Activated T-helper 1 cell treated with anti-CD3 and anti-CD28 coated beads, Interleukin-12 subunit alpha, Interleukin-12 subunit beta, Interleukin-2, Interleukin-4 antibody, amounts not matched to agents 30 ng/mL and 10 ng/mL and 1 ng/mL, durations not matched to agents 14 hours and 24 hours and 36 hours (primary cell): ENCODE measurements around the gene EDN2. TPM values are rescaled to one million over a fixed set of nuclear protein-coding genes. Genes with fewer than 3 reads are reported as not detected.
A peak's percentile ranks its signal among the peaks of the same experiment; 100 is the strongest.

ENCODE experiments used
- DNase-seq: peaks from one replicate; pipeline ENCODE4 v3.0.0; 2021; ENCODE audit warnings: low spot score
- H3K27ac Mint-ChIP-seq: one replicate; pipeline ENCODE4 v1.8.0; 2021; ENCODE audit warnings: mild to moderate bottlenecking, mixed read lengths
- H3K27me3 Mint-ChIP-seq: one replicate; pipeline ENCODE4 v1.8.0; 2022; ENCODE audit warnings: mild to moderate bottlenecking, moderate library complexity, mixed read lengths; ENCODE audit not compliant: insufficient read depth
- H3K36me3 Mint-ChIP-seq: one replicate; pipeline ENCODE4 v1.8.0; 2021; ENCODE audit warnings: low read depth, mixed read lengths
- H3K4me1 Mint-ChIP-seq: one replicate; pipeline ENCODE4 v1.8.0; 2021; ENCODE audit warnings: low read depth, mixed read lengths
- H3K4me3 Mint-ChIP-seq: one replicate; pipeline ENCODE4 v1.8.0; 2021; ENCODE audit warnings: mild to moderate bottlenecking, moderate library complexity, mixed read lengths
- H3K9me3 Mint-ChIP-seq: one replicate; pipeline ENCODE4 v1.8.0; 2021; ENCODE audit warnings: mixed read lengths
- intact Hi-C: fragments of 100-400 bp; cut with micrococcal nuclease; formaldehyde crosslinking; loops from one replicate; pipeline ENCODE4 v1.15.1; 2024
- total RNA-seq: library from RNA; stranded (reverse); gene quantifications from 2 replicates; pipeline ENCODE4 v1.2.3, GENCODE V29; 2022

The EDN2 gene
- total RNA-seq, 1 donor from 2014 or later, result not detected

DNA sequence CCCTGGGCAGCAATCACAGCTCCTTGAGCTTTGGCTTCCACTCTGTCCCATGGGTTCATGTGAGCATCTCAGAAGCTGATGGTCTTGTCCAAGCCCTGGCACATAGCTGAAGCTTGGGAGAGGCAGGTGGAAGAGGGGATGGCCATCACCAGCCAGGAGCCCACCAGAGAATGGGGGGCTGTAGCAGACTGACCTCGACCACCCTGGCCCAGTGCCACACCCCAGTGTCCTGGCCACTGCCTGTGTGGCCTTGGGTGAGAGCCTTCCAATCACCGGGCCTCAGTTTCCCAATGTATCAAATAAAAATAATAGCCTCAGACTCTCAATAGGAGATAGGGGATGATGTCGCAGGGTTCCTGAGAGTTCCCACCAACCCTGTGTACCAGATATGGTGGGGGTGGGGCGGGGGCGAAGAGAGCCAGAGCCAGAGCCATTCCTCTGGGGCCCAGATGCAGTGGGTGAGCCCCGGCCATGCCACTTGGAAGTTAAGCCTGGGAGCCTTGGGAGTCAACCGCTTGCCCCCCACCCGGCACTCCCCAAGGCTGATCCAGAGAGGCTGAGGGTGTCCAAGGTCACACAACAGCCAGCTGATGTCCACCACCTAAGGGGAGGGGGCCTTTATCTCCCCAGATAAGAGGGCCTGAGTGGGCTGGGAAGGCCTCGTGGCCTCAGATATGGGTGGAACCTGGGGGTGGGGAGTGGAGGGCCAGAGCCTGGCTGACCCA lies 9.3 kb upstream of the EDN2 start:
- DNase-seq, result no peak
- intact Hi-C loops, result loop anchor here (10.0 kb wide), 1 partner anchor 541 kb away; no protein-coding TSS in a partner anchor
- Mint-ChIP-seq H3K36me3 (no peaks in the 10 kb centered on the region), H3K4me3 (no peak overlapping the region), H3K27me3 (peaks cover 11% of the 10 kb centered on the region), H3K27ac (no peak overlapping the region), H3K9me3 (no peaks in the 10 kb centered on the region), H3K4me1 (peaks cover 12% of the 10 kb centered on the region)

DNA sequence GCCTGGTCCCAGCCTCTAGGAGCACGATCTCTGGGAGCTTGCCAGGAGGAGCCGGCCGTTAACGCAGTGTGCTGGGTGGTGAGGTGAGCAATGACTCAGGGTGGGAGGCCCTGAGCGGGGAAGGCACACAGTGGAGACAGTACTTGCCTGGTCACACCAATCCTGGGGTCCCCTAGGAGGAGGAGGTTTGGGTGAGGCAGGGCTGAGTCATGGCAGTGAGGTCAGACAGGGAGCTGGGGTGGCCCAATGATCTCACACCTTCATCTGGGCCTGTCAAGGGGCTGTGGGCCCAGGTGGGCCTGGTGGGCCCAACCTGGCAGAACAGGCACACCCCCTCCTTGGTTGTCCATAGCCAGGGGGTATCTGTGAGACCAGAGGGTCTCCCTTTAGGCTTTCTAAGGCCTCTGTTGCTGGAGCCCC lies 8.6 kb upstream of the EDN2 start:
- intact Hi-C loops, result loop anchor here (10.0 kb wide), 1 partner anchor 542 kb away; no protein-coding TSS in a partner anchor
- H3K27me3 Mint-ChIP-seq, result peaks cover 11% of the 10 kb centered on the region
- H3K4me3 Mint-ChIP-seq, result no peak overlapping the region
- H3K27ac Mint-ChIP-seq, result no peak overlapping the region
- H3K36me3 Mint-ChIP-seq, result no peaks in the 10 kb centered on the region
- DNase-seq, result no peak
- H3K9me3 Mint-ChIP-seq, result no peaks in the 10 kb centered on the region
- peaks cover 7% of the 10 kb centered on the region for H3K4me1 Mint-ChIP-seq

DNA sequence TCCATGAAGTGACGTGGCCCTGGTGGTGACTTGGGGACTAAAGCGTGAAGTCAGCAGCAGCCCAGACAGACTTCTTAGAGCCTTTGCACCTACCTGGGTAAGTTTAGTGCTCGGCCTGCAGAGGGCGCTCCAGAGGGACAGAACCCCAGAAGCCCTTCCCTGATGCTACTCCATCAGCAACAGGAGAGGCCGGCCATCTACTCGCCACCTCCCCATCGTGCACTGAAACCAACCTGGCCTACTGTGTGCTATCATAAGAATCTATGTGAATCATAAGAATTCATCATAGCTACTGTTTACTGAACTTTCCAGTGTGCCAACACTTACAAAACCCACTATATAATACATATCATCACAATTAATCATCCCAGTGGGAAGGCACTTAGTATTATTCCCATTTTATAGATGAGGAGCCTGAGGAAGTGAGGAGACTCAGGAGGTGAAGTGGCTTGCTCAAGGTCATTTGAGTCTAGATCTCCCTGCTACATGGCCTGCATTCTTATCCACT lies 7.9 kb upstream of the EDN2 start:
- Mint-ChIP-seq H3K4me1 (peaks cover 9% of the 10 kb centered on the region), H3K4me3 (no peak overlapping the region), H3K27ac (no peak overlapping the region), H3K9me3 (no peaks in the 10 kb centered on the region), H3K27me3 (peaks cover 11% of the 10 kb centered on the region), H3K36me3 (no peaks in the 10 kb centered on the region)
- intact Hi-C loops, result loop anchor here (10.0 kb wide), 1 partner anchor 542 kb away; no protein-coding TSS in a partner anchor
- peak; percentile 17 for DNase-seq

DNA sequence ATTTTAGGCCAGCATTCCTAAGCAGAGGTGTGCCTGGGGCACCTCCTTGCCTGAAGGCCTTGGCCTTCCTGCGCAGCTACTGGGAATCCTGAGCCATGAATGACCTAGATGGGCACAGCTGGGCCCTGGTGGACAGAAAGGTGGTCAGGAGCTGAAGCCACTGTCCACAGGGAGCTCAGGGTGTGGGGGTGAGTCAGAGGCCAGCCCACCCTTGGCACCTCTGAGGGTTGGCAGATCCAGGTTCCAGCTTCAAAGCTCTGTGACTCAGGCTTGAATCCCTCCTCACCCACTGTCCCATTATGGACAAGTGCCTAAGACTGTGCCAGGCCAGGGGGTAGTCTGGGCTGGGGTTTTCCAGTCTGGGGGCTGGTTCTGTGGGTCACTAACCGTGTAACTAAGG lies 6.4 kb upstream of the EDN2 start:
- no peak for DNase-seq
- no peak overlapping the region for H3K27ac Mint-ChIP-seq
- peaks cover 23% of the 10 kb centered on the region for H3K4me1 Mint-ChIP-seq
- no peaks in the 10 kb centered on the region for H3K9me3 Mint-ChIP-seq
- no peaks in the 10 kb centered on the region for H3K36me3 Mint-ChIP-seq
- H3K4me3 Mint-ChIP-seq, result no peak overlapping the region
- peaks cover 14% of the 10 kb centered on the region for H3K27me3 Mint-ChIP-seq
- intact Hi-C loops, result loop anchor here (10.0 kb wide), 1 partner anchor 544 kb away; no protein-coding TSS in a partner anchor

DNA sequence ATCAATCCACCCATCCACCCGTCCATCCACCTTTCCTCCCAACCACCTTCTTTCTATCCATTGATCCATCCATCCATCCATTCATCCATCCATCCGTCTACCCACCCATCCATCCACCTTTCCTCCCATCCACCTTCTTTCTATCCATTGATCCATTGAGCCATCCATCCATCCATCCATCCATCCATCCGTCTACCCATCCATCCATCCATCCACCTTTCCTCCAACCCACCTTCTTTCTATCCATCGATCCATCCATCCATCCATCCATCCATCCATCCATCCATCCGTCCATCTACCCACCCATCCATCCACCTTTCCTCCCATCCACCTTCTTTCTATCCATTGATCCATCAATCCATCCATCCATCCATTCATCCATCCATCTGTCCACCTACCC lies 5.1 kb upstream of the EDN2 start:
- intact Hi-C loops, result no loop called here
- Mint-ChIP-seq H3K4me3 (no peak overlapping the region), H3K4me1 (peaks cover 19% of the 10 kb centered on the region), H3K27ac (no peak overlapping the region), H3K27me3 (peaks cover 7% of the 10 kb centered on the region), H3K9me3 (no peaks in the 10 kb centered on the region), H3K36me3 (no peaks in the 10 kb centered on the region)
- DNase-seq, result no peak

DNA sequence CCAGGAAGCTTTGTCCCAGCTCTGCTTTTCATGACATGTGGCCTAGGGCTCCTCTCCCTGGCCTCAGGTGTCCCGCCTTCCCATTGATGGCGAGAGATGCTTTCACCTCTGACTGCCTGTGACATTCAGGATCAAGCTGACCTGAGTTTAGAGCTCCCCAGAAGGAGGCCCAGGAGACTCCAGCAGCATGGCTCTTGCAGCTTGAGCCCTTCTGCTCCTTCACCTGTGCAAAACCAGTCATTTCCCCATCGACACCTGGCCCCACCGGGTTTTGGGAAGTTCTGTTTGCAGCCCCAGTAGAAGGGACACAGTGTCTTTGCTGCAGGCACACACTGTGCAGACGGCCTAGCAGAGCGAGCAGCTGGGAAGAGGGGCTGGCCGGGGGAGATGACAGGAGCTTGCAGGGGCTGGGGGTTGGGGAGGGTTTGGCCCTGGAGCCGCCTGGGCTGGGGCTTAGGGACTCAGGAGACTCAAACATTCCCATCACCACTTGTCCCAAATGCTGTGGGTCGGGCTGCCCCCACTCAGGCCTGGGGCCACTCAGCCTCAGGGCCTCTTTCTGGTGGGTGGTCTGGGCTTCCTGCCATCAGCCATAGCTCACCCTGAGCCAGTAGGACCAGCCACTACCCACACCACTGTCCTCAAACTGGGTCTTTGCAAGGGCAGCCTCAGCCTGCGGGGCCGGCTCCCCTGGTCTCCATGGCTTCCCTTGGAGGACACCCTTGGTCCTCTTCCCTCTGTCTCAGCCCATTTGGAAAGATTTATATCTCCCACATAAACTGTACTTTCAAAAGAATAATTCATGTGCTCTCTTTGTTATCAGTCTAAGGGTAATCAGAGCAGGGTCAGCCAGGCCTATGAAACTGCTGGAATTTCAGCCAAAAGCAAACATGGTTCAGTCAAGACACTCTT lies 3.8 kb upstream of the EDN2 start:
- H3K27me3 Mint-ChIP-seq, result peaks cover 7% of the 10 kb centered on the region

DNA sequence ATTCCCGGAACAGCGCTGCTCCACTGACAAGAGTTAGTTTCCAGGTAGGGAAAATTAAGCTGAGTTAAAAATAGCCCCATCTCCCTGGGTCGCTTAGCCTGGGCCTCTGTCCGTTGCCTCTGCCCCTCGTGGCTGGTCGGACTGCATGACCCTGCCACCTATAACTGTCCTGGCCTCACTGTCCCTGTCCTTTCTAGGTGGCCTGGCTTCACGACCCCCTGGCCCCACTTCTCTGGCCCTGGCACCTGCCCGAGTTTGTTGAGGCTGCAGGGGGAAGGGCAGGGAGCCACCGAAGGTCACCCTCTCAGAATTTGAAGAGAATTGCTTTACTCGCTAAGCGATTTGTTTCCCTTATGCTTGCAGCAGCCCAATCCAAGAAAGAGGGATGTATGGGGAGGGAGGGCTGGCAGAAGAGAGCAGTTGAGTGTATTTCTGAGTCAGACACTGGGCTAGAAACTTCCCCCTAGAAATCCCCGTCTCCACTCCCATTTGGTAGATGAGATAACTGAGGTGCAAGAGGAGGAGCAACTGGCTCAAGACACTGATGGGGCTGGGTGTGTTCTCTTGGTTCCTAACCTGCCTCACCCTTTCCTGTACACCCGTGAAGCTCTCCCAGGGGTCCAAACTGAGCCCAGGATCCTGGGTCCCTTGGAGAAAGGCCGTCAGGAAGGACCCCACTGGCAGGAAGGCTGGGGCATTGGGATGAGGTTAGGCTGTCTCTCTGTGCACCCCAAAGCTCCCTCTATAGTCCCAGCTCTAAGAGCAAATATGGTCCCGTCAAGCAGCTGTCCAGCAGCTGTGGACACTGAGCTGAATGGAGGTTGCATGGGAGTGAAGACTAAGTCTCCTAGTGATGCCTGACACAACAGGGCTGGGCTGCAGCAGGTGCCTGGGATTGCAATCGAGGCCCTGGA lies 2.9 kb upstream of the EDN2 start:
- H3K27ac Mint-ChIP-seq, result no peak overlapping the region
- no peaks in the 10 kb centered on the region for H3K9me3 Mint-ChIP-seq
- intact Hi-C loops, result no loop called here
- no peaks in the 10 kb centered on the region for H3K36me3 Mint-ChIP-seq
- H3K27me3 Mint-ChIP-seq, result peaks cover 7% of the 10 kb centered on the region
- no peak overlapping the region for H3K4me3 Mint-ChIP-seq
- DNase-seq, result peak; percentile 11
- H3K4me1 Mint-ChIP-seq, result peaks cover 19% of the 10 kb centered on the region

More for the DNA sequence above, 3.8 kb upstream of the EDN2 start:
- no peak overlapping the region for H3K4me3 Mint-ChIP-seq
- no peaks in the 10 kb centered on the region for H3K36me3 Mint-ChIP-seq
- intact Hi-C loops, result no loop called here
- DNase-seq, result no peak
- H3K27ac Mint-ChIP-seq, result no peak overlapping the region
- H3K4me1 Mint-ChIP-seq, result peaks cover 19% of the 10 kb centered on the region
- no peaks in the 10 kb centered on the region for H3K9me3 Mint-ChIP-seq

DNA sequence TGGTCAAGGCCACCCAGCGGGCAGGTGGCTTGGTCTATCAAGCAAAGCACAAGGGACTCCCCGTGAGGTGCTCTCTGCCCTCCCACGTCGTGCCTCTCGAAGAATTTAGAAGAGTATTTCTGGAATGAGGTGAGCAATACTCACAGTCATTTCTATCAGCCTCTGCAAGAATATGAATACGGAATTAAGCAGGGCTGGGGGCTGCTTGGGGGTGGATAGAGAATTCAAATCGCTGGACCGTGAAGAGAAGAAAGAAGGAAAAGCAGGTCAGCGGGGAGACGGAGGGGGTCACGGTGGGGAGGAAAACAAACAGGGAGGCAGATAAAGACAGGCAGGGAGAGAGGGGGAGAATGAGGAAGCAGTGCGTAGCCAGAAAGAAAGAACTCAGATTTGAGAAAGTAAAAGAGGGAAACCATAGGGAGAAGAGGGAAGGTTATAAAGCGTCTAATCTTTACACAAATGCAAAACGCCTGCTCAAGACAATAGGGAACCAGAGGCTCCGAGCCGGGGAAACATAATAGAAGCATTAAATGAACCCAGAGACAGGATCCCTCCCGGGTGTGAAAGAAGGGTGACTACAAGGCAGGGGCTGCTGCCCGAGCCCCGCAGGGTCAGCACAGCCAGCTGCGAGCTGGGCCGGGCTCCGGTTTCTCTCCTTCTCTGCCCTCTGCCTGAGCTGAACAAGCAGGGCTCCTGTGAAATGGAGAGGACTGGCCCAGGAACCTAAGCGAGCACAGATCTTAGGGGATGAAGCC lies 2.1 kb upstream of the EDN2 start:
- no peak for DNase-seq
- Mint-ChIP-seq H3K4me1 (peaks cover 19% of the 10 kb centered on the region), H3K36me3 (no peaks in the 10 kb centered on the region), H3K9me3 (no peaks in the 10 kb centered on the region), H3K27ac (peak overlapping the region; percentile 16), H3K27me3 (peaks cover 7% of the 10 kb centered on the region), H3K4me3 (peak overlapping the region; percentile 37)
- intact Hi-C loops, result no loop called here

DNA sequence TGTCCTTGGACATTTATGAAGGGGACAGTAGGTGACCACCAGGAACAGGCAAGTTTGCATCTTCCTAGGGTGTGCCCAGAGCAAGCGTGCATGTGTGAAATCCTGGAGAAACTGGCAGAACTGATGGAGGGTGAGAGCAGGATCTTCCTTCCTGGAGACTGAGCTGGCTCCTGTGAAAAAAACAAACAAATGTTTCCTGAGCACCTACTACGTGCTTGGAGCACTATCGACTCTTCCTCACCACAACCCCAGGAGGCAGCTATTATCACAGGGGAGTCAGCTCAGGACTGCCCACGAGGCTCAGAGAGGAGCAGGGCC lies 1.5 kb upstream of the EDN2 start:
- no peak for DNase-seq
- Mint-ChIP-seq H3K4me1 (peaks cover 19% of the 10 kb centered on the region), H3K4me3 (no peak overlapping the region), H3K36me3 (no peaks in the 10 kb centered on the region), H3K27ac (peak overlapping the region; percentile 16), H3K27me3 (peaks cover 7% of the 10 kb centered on the region), H3K9me3 (no peaks in the 10 kb centered on the region)
- intact Hi-C loops, result no loop called here

DNA sequence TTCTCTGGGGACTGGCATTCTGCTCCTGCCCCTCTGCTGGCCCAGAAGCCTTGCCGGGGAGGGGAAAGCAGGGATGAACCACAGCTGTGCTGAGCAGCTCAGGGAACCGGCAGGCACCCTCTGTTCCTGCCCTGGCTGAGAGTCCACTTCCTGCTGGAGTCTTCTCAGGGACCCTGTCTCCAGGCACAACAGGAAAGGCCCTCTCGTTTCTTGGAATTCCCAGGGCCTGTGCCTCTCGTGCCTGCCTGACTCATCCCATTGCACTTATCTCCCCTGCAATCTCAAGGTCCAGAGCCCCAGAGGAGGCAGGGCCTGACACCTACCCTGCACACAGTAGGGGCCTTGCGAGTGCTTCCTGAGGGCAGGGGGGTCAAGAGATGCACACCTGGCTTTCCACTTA lies 1.1 kb upstream of the EDN2 start:
- Mint-ChIP-seq H3K9me3 (no peaks in the 10 kb centered on the region), H3K4me3 (no peak overlapping the region), H3K27ac (no peak overlapping the region), H3K36me3 (no peaks in the 10 kb centered on the region), H3K27me3 (peaks cover 7% of the 10 kb centered on the region), H3K4me1 (peaks cover 19% of the 10 kb centered on the region)
- no peak for DNase-seq
- intact Hi-C loops, result no loop called here

DNA sequence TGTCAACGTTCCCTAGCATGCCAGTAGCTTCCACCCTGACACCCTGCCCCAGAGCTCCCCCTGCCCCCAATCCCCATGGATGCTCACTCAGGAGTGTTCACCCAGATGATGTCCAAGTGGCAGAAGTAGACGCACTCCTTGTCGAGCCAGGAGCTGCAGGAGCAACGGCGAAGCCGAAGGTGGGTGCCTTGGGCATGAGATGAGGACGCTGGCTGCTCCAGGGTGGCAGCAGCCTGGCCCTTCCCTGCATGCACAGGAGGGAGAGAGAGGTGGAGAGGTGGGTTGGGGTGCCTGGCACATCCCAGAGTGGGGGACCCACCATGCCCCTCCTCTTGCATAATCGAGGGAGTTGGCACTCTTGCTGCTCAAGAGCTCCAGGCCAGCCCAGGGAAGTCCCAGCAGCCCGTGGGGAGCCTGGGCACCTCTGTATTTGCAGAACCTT lies 502 bp downstream of the EDN2 start:
- peaks cover 5% of the 10 kb centered on the region for H3K27me3 Mint-ChIP-seq
- H3K36me3 Mint-ChIP-seq, result no peaks in the 10 kb centered on the region
- peaks cover 19% of the 10 kb centered on the region for H3K4me1 Mint-ChIP-seq
- no peaks in the 10 kb centered on the region for H3K9me3 Mint-ChIP-seq
- DNase-seq, result no peak
- H3K27ac Mint-ChIP-seq, result no peak overlapping the region
- intact Hi-C loops, result no loop called here
- no peak overlapping the region for H3K4me3 Mint-ChIP-seq
